GM19239 (cell line): ENCODE data around the gene SLC6A20.

Experiments
- DNase-seq: peaks from one replicate; pipeline ENCODE4 v3.0.0; 2011; ENCODE audit warnings: low spot score; ENCODE audit not compliant: insufficient read length
- FAIRE-seq: peaks from 2 replicates; lab custom pipeline; 2011; peaks lifted over from hg19 to GRCh38; lab: Jason Lieb, UNC

SLC6A20 gene, protein sequence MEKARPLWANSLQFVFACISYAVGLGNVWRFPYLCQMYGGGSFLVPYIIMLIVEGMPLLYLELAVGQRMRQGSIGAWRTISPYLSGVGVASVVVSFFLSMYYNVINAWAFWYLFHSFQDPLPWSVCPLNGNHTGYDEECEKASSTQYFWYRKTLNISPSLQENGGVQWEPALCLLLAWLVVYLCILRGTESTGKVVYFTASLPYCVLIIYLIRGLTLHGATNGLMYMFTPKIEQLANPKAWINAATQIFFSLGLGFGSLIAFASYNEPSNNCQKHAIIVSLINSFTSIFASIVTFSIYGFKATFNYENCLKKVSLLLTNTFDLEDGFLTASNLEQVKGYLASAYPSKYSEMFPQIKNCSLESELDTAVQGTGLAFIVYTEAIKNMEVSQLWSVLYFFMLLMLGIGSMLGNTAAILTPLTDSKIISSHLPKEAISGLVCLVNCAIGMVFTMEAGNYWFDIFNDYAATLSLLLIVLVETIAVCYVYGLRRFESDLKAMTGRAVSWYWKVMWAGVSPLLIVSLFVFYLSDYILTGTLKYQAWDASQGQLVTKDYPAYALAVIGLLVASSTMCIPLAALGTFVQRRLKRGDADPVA

DNA sequence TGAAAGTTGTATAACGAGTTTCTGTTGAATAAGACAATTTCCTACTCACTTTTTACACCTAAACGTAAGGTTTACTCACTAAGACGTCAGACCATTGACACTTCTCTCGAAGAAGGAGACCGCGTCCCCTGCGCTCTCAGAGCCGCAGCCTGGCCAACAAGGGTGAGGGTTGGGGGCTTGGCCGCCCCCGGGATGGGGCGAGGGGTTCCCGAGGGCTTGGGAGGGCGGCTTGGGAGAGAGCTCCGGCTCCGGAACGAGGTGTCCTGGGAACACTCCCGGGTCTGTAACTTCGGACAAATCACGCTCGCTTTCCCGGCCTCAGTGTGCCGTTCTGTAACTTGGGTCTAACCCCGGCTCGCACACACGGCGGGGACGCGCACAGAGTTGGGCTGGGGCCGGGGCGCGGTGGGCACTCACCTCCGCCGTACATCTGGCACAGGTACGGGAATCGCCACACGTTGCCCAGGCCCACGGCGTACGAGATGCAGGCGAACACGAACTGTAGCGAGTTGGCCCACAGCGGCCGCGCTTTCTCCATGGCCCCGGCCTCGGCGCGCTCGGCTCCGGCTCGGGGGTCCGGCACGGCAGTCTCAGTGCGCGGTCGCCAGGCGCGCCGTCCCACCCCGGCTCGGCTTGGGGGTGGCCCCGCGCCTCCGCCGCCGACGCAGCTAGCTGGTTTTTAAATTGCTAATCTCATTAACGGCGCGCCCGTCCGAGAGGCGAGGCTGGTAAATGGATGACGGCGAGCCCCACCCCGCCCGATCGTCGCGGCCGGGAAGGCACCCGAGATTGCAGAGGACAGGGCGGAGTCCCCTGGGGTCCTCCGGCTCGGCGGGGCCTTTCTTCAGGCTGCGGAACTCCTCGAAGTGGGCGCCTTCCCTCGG lies at the start of gene SLC6A20:
SLC6A20 (minus strand) TSS at position 655 of the 884 bp plus-strand sequence; CDS start at position 538, 117 bp downstream.
- FAIRE-seq (no peak), DNase-seq (no peak)

DNA sequence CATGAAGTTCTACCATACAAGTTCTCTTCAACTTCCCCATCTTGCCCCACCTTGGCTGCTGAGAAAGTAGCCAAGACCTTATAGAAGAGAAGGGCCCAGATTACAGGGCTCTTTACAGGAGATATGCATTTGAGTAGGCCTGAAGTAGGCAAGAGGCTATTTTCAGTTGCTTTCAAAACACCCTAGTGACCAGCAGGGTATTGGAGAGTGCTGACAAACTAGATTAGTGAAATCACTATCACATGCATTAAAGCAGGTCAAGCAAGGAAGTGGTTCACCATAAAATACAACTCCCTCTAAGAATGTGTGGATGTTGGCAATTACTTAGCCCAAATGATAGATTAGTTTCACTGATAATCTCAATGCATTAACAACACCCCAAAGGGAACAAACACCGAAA lies 48.3 kb upstream of the SLC6A20 start:
- no peak for FAIRE-seq

DNA sequence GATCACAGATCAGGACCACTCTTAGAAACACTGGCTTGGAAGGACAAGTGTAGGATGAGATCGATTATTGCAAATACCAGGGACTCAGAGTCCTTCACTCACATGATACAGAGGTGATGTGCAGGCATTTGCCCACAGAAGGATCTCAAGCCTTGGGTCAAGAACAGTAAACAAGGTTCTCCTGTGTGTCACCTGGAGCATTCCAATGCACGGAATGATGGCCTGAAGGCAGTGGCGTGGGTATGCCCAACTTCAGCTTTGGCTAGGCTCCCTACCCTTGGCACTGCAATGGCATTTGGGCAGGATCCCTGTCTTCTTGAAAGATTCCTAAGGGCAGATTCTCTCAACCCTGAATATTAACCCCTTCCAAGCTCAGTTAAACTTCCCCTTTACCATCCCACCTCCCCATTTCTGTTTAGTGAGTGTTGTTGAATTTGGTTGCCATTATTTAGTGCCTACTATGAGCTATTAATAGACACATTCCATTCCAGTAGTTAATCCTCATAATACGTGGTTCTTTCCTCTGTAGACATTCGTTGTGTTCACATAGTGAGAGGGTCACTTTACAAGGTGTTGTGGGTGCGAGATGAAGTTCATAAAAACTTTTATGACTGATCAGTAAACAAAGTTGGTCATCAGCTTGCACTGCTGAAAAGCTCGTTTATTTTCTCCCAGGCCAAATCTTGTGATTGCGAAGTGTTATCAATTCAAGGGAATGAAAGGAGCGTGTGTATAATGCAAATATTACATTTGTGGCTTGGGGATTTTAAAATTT lies 46.7 kb upstream of the SLC6A20 start:
- FAIRE-seq, result no peak

More for the DNA sequence above, 48.3 kb upstream of the SLC6A20 start:
- DNase-seq, result no peak

DNA sequence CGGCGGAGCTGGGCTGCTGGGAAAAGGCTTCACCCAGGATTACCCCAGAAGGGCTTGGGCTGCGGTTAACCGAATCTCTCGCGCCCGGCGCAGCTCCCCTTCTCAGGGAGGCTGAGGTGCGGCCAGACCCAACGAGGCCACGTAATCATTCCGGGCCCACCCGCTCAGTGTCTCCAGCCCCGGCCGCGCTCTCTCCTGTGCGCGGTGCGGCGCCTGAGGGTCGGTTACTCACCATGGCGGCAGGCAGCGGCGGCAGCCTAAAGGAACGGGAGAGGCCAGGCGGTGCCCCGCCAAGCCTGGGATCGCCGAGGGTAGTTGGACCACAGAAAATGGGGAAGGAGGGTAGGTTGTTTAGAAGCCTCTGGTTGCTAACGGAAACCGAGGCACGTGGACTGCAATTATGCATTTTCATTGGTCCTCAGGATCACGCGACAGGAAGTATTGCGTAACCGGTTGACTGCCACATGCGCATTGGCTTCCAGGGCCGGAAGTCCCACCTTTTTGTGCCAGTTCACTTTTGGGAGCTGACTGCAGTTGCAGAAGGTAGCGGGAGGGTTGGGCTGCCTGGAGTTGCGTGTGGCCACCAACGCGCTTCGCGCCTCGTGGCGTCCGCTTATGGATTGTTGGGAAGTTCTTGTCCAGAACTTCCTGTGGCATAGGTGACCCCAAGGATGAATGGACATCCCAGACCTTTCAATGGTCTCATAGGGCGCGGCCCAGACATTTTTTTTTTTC lies 45.6 kb upstream of the SLC6A20 start, which contains the start of gene LZTFL1:
LZTFL1 (minus strand) TSS at position 363 of the 735 bp plus-strand sequence; CDS start at position 235, 128 bp downstream.
- FAIRE-seq (peak; percentile 98), DNase-seq (peak; percentile 71)

More for the DNA sequence above, 46.7 kb upstream of the SLC6A20 start:
- no peak for DNase-seq

DNA sequence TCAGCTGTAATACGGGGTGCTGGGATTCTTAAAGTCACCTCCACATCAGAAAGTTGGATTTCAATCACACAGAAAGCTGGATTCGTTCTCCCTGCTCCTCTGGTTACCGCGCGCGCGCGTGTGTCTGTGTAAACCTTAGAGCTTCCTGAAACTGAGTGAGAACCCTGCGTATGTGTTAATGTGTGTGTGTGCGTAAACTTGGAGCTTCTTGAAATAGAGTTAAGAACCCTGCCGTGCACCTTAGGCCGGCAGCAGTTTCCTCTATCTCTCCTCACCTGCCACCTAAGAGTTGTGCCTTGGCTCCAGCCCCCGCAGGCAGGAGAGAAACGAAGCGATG lies 45.1 kb upstream of the SLC6A20 start:
- DNase-seq, result no peak
- FAIRE-seq, result no peak

DNA sequence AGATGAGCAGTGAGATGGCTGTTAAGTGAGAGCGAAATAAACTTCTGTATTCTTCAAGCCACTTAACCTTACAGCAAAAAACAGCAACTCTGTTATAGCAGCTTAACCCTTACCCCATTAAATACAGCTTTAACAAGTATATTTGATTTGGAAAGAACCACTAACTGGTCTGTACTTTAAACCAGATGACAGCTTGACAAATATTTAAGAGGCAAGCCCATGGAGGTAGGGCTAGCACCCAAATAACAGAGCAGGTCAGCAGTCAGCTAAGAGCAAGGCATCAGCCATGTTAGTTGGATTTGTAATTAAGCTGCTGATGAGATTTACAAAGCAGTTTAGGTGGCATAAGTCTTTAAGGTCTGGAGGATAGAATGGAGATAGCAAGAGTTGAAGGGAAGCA lies 42.1 kb upstream of the SLC6A20 start:
- FAIRE-seq, result no peak

DNA sequence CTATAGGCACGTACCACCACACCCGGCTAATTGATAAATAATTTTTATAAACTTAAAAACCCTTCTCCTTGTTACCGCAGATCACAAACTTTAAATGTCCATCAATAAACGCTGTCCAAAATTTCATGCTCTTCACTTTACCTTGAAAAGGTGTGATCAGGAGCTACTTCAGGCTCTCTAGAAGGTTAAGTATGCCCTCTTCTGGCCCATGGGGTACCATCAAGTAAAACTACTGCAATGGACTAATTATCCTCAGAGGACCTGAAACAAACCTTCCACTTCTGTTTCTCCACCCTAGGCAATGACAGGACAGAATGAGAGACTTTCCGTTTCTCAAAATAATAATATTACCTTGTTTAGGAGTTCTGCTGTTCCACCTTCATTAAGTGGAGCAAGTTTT lies 36.4 kb upstream of the SLC6A20 start:
- DNase-seq (no peak), FAIRE-seq (peak; percentile 44)

More for the DNA sequence above, 42.1 kb upstream of the SLC6A20 start:
- no peak for DNase-seq

DNA sequence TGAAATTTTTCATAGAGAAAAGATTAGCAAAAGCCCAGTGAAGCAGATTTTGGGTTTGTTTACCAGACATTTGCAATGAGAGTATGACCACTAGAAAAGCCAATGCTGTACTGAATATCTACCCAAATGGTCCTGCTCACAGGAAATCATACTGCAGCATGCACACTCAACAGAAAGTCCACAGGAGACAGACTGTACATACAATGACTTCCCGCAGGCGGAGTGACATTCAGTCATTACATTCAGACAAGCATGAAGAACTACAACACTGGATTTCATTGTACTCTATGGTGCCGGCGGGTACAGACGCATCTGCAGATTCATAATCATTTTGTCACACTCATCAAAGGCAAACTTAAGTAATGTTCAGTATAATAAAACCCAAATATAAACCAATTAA lies 33.8 kb upstream of the SLC6A20 start:
- DNase-seq, result no peak

DNA sequence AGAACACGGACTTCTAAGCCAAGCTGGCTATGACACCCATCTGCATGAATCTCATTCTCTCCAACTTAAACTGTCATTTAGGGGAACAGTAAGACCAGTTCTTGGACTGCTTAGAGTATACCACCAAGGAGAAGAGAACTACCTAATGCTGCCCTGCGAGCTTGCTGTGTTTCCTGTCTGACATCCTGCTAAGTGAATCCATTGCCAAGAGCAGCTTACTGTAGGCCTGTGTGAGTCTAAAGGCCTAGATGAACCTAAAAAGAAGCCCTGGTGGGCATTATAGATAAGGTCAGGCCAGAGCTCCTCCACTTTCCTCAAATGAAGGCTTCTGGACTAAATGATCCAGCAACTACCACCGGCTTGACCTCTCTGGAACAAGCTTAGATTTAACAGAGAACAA lies 30.6 kb upstream of the SLC6A20 start:
- DNase-seq (no peak), FAIRE-seq (no peak)

More for the DNA sequence above, 33.8 kb upstream of the SLC6A20 start:
- FAIRE-seq, result no peak

DNA sequence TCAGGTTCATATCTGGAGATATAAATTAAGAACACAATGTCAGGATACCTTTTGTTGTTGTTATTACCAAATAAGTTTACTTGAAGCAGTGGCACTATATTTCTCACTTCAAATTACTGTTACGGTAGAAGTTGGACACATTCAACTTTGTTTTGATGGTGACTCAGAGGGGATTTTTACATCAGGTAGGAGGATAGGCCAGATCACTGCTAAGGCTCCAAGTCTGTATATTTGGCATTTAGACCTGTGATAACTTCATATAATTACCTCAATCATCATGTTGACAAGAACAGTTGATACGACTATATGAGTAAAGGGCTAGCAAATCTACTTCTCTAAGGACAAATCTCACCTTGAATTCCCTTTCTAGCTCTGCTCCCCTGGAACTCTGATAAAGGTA lies 30.0 kb upstream of the SLC6A20 start:
- peak; percentile 47 for FAIRE-seq

DNA sequence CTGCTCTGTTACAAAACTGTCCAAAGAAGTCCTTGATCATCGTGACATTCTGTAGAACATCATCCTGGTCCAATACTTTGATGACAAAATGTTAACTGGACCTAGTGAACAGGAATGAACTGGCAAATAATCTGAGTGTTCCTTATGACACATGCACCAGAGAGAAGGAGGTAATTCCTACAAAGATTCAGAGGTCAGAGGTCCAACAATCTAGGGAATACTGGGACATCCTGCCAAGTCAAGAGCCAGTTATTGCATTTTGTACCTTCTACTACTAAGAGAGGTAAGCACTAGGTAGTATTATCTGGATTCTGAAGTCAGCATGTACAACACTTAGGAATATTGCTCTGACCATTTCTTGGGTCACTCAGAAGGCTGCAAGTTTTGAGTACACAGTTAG lies 24.8 kb upstream of the SLC6A20 start:
- FAIRE-seq, result no peak
- DNase-seq, result no peak

More for the DNA sequence above, 30.0 kb upstream of the SLC6A20 start:
- DNase-seq, result no peak

DNA sequence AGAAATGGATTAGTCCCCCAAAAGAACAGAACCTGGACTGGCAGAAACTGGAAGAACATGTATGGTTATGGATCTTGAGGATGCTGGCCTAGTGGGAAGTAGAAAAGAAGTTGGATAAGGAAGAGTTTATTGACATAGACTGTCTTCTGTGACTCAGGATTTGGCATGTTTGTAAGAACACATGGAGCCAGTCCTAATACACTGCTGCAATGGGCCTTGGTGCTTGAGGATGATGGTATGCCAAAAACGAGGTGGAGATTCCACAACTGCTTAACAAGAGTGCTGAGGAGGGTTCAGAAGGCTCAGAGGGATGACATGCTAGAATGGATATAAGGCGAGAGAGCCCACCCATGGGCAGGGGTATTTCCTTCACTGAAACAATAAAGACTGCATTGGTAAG lies 23.2 kb upstream of the SLC6A20 start:
- DNase-seq (no peak), FAIRE-seq (no peak)

DNA sequence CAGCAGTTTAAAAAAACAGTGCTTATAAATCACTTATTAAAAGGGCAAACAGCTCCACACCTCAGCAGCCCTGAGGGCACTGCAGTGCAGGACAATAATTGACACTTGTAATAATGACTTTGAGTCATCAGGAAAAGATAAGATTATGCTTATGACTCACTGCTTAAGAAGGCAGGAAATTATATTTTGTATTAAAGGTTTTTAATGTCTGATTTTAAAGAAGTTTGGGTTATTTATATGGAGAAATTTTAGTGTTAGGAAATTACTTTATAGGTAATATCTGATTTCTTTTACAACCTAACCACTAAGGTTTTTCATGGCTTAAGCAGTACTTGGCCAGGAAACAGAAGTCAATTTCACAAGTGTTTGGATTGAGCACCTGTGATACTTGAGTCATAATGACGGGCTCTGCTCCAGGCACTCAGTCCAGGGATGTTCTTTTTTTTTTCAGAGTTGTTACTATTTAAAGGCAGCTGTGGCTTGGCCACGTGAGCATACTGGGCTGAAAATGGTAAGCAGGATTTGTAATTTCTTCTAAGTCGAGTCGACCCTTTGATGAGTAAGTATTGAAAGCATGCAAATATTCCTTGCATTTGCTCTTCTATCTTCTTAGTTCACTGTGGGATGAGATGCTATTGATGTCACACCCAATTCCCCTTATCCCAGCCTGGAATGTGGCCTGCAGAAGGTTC lies 21.6 kb upstream of the SLC6A20 start:
- FAIRE-seq, result peak; percentile 42
- DNase-seq, result no peak

DNA sequence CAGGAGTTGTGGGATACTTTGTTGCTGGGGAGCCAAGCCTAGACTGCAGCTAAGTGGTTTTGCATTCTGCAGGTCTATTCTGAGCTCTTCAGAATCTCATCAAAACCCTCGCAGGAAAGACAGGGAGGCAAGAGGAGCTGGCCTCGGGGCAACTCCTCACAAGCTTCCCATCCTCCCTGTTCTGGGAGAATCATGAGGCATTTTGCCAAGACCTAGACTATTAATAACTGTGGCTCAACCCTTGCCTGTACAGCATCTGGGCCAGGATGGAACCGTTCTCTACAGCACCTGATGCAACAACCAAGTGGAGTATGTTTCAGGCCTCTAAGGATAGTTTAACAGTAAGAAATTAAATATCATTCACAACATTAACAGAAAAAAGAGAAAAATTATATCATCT lies 20.2 kb upstream of the SLC6A20 start:
- FAIRE-seq, result no peak
- DNase-seq, result no peak

DNA sequence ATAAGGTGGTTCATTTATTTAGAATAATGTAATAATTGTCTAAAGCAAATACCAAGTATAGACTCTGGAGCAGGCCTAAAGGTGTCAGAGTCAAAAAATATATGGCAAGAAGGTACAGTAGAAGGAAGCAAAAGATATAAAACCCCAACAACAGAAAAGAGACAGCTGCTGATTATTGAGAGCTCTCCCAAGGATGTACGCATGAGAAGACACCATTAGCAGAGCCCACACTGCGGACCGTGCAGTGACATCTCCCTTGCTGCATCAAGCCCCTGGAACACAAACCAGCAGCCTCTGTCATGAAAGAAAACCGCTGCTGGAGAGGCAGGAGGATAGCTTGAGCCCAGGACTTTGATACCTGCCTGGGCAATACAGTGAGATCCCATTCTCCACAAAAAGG lies 18.0 kb upstream of the SLC6A20 start:
- DNase-seq (no peak), FAIRE-seq (no peak)

DNA sequence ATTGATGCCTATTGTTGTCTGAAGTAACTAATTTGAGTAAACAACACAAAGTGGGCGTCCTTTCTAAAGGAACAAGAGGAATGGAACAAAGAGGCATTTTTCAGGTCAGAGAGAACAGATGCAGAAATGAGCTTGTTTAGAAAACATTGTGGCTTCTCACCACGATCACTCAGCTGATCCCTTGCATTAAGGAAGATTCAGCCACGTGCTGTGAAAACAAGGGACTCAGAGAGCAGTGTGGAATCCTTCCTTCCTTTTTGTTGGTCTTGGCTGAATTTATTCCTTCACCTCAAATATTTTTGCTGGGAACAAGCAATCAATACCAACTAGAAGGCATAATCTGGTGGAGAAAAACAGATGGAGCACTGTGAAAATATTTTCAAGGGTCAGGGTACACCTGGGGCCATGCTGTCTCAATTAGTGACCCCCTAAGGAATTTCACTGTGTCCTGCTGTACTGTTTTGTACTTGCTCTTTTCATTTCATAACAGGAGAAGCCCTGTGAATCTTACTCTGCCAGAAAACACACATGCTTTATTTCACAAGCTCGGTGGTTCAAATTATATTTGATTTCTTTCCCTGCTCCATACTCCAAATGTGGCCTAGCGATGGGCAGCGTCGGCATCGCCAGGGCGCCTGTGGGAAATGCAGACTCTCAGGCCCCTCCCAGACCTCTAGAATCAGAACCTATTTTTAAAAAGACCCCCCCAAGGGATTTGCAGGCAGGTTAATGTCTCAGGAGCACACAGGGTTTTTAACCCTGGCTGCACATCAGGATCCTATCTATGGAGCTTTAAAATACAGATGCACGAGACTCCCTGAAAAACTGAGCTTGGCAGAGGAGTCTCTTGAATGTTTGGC lies 11.6 kb upstream of the SLC6A20 start:
- FAIRE-seq (no peak), DNase-seq (no peak)

DNA sequence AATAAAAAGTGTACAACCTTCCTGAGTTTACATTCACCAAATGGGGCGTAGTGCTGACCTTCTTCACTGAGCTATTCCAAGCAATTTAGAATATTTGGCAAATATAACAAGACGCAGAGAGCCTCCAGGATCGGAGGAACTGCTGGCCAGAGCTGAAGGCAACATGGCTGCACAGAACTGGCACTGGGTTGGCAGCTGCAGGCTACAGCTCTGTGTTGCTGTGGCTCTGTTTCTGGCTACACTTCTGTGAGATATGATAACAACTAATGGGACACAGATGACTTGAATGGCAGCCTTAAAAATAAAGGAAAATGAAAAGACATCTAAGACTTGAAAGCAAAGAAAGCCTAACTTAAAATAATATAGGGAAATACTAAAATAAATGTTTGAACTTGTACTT lies 10.8 kb upstream of the SLC6A20 start:
- FAIRE-seq, result no peak
- no peak for DNase-seq

DNA sequence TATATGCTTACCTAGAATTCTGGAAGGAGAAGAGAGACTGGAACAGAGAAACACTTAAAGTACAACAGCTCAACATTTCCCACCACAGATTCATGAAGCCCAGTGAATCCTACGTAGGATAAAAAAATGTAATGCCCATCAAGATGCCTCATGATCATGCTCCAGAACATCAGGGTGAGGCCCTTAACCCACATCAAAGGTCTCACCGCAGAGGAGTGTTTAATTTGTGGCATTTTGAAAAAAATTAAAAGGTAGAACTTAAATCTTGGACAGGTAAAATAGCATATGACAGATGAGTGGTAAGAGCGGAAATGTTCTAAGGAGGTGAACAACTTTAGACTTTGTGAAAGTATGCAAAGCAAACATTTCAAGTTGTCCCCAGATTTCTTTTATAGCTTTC lies 9.7 kb upstream of the SLC6A20 start:
- DNase-seq, result no peak
- FAIRE-seq, result no peak
